ENCODE results near the gene CT47B1. TPM values are rescaled to one million over a fixed set of nuclear protein-coding genes. Genes with fewer than 3 reads are reported as not detected.
"Not testable (repeated sequence)": the region's sequence is repeated elsewhere in the genome, so short reads cannot be mapped to it uniquely, and the experiment has no call there.

Gene CT47B1
- total RNA-seq = not detected
- long read RNA-seq = 0 reads

DNA sequence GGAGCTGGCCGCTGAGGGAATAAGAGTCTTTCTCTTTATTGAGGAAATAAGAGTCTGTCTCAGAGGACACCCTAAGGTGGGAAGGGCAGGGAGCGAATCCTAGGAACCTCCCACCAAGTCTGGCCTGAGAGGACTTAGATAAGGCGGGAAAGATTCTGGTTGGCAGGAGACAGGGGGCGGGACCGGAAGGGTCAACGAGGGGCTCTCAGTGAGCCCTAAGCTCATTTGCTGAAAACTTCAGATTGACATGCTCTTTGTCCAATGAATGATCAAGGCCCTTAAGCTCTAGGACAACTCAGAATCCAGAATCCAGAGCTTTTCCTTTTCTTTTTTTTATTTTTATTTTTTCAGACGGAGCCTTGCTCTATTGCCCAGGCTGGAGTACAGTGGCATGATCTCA lies at the start of gene CT47B1:
TSS of gene CT47B1 (minus strand) at position 101 of the 400 bp plus-strand sequence. CDS start 196 bp downstream, outside the sequence.
- H3K27me3 ChIP-seq (ENCODE audit: low read depth); H3K4me1 ChIP-seq; H3K9me3 ChIP-seq; H3K36me3 ChIP-seq; H3K4me3 ChIP-seq; intact Hi-C loops (cut with DNase I); H3K27ac ChIP-seq; ATAC-seq; DNase-seq: not testable (repeated sequence)

DNA sequence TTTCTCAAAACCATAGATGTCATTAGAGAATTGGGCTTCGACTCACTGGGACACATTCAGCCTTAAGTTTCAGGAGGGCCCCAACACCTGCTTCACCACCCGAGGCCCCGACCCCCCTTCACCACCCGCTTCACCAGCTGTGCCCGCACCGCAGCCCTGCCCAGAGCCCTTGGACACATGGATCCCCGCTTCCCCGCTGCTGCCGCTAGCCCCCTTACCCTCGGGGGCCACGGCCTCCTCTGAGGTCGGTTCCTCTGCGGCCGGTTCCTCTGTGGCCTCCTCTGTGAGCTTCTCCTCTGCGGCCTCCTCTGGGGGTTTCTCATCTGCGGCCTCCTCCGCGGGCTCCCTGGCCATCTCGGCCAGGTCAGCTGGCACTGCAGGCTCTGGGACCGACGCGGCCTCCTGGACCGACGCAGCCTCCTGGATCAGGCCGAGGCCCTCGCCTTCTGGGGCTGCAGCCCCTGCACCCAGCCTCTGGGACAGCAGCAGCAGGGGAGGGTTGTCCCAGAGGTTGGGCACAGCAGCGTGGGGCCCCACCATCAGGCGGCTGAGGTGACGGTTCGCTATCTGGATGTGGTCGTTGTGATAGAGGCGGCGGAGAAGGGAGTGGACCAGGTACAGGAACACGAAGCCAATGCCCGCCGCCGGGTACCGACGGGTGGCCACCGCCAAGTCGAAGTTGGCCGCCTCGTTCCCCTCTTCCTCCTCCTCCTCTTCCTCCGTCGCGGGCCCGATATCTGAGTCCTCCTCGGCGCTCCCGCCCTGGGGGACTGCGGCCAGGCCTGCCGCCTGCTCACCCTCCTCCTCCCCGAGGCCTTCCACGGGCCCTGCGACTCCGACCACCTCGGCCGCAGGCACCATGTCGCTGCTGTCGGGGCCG lies 748 bp downstream of the CT47B1 start:
- DNase-seq = no peak
- H3K36me3 ChIP-seq = no peaks in the 10 kb centered on the region
- H3K4me1 ChIP-seq = no peaks in the 10 kb centered on the region
- intact Hi-C loops (cut with DNase I) = no loop called here
- no peaks in the 10 kb centered on the region for H3K27me3 ChIP-seq (ENCODE audit: low read depth)
- no peak for ATAC-seq
- H3K27ac ChIP-seq = no peak overlapping the region
- TF ChIP-seq, protein P1, sequence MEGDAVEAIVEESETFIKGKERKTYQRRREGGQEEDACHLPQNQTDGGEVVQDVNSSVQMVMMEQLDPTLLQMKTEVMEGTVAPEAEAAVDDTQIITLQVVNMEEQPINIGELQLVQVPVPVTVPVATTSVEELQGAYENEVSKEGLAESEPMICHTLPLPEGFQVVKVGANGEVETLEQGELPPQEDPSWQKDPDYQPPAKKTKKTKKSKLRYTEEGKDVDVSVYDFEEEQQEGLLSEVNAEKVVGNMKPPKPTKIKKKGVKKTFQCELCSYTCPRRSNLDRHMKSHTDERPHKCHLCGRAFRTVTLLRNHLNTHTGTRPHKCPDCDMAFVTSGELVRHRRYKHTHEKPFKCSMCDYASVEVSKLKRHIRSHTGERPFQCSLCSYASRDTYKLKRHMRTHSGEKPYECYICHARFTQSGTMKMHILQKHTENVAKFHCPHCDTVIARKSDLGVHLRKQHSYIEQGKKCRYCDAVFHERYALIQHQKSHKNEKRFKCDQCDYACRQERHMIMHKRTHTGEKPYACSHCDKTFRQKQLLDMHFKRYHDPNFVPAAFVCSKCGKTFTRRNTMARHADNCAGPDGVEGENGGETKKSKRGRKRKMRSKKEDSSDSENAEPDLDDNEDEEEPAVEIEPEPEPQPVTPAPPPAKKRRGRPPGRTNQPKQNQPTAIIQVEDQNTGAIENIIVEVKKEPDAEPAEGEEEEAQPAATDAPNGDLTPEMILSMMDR (IDR thresholded peaks at IDR 0.05) = no peak
- H3K4me3 ChIP-seq = no peak overlapping the region
- no peaks in the 10 kb centered on the region for H3K9me3 ChIP-seq

DNA sequence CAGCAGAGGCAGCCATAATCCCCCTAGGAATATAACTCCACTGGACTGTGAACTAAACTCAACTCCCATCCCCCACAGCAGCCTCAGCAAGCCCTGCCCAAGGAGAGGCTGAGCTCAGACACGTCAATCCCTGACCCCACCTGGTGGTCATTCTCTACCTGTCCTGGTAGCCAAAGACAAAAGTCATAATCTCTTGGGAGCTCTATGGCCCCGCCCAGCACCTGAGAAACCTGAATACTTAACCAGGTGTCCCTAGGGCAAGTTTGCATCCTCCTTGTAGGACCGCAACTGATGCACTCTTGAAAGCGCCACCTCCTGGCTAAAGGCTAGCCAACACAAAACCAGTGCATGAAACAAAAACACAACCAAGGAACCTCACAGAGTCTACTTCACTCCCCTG lies 18.4 kb downstream of the CT47B1 start:
- H3K4me3 ChIP-seq = no peak overlapping the region
- DNase-seq = no peak
- TF ChIP-seq, protein P1 (IDR thresholded peaks at IDR 0.05) = no peak
- ATAC-seq = no peak
- H3K27me3 ChIP-seq (ENCODE audit: low read depth) = no peaks in the 10 kb centered on the region
- H3K9me3 ChIP-seq = no peaks in the 10 kb centered on the region
- H3K36me3 ChIP-seq = no peaks in the 10 kb centered on the region
- H3K4me1 ChIP-seq = no peaks in the 10 kb centered on the region
- H3K27ac ChIP-seq = no peak overlapping the region
- intact Hi-C loops (cut with DNase I) = no loop called here

DNA sequence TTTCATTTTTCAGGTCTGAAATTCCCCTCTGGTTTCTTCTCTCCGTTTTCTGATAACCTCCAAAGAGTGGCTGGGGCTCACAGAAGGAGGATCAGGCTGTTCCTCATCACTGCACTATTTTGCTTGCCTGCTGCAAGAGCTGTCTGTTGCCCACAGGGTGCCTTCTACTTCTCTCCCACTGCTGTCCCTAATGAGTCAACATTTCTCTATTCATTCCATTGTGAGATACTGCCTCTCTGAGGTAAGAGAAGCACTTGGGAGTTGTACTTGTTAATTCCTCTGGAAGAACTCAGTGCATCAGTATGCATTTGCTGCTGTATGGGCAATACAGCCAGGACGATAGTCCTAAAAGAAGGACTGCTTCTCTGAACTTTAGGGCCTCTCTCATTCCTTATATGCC lies 34.8 kb downstream of the CT47B1 start:
- Histone ChIP-seq H3K4me3 (no peak overlapping the region), H3K9me3 (no peaks in the 10 kb centered on the region), H3K36me3 (no peaks in the 10 kb centered on the region), H3K4me1 (no peaks in the 10 kb centered on the region), H3K27me3 (ENCODE audit: low read depth) (no peaks in the 10 kb centered on the region), H3K27ac (no peak overlapping the region)
- DNase-seq (no peak), ATAC-seq (no peak)
- intact Hi-C loops (cut with DNase I) = no loop called here
- TF ChIP-seq, protein P1 (IDR thresholded peaks at IDR 0.05) = no peak

DNA sequence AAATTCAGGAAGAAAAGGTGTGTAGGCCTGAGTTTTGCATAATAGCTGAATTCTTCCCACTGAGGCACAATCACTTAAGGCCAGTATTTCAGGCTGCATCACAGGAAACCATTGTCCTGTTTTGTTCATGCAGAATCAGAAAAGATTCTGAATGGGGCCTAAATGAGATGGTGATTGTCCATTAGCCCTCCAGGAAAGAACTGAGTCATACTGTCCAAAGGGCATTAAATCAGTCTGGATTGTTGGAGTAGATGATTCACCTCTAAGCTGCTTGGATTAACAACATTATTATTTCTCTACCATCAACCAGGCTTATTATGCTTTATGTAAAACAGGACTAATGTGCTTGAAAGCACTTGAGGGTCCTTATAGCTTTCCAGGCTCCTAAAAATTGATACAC lies 36.2 kb downstream of the CT47B1 start:
- intact Hi-C loops (cut with DNase I) = no loop called here

DNA sequence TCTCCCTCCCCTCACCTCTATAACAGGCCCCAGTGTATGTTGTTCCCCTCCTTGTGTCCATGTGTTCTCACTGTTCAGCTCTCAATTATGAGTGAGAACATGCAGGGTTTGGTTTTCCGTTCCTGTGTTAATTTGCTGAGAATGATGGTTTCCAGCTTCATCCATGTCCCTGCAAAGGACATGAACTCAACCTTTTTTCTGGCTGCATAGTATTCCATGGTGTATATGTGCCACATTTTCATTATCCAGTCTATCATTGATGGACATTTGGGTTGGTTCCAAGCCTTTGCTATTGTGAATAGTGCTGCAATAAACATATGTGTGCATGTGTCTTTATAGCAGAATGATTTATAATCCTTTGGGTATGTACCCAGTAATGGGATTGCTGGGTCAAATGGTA lies 48.5 kb downstream of the CT47B1 start:
- H3K36me3 ChIP-seq; H3K27me3 ChIP-seq (ENCODE audit: low read depth); ATAC-seq; H3K4me1 ChIP-seq; H3K27ac ChIP-seq; H3K9me3 ChIP-seq; DNase-seq; H3K4me3 ChIP-seq; intact Hi-C loops (cut with DNase I): not testable (repeated sequence)

More for the DNA sequence above, 36.2 kb downstream of the CT47B1 start:
- no peak overlapping the region for H3K4me3 ChIP-seq
- no peaks in the 10 kb centered on the region for H3K4me1 ChIP-seq
- ATAC-seq (no peak), DNase-seq (no peak)
- H3K27ac ChIP-seq = no peak overlapping the region
- no peaks in the 10 kb centered on the region for H3K27me3 ChIP-seq (ENCODE audit: low read depth)
- H3K9me3 ChIP-seq = no peaks in the 10 kb centered on the region
- H3K36me3 ChIP-seq = no peaks in the 10 kb centered on the region
- TF ChIP-seq, protein P1 (IDR thresholded peaks at IDR 0.05) = no peak
